Neural cell (in vitro differentiated cells): Measurements from ENCODE around the gene PGC. TPM values are rescaled to one million over a fixed set of nuclear protein-coding genes. Genes with fewer than 3 reads are reported as not detected.

Experiments
- H2AFZ ChIP-seq: fragments of 200-600, 300-800 bp; sonication (generic), shearing (Covaris generic); 2 replicates; pipeline ENCODE4 v1.6.0; 2014; ENCODE audit warnings: low read depth, mild to moderate bottlenecking, antibody characterized with exemption, low read length, moderate library complexity
- H3F3A ChIP-seq: fragments of 200-600 bp; shearing (Covaris generic); 2 replicates; pipeline ENCODE4 v1.6.1; 2016; ENCODE audit warnings: mild to moderate bottlenecking, moderate library complexity, mixed read lengths, antibody characterized with exemption, low read length; ENCODE audit not compliant: insufficient read depth, poor library complexity, severe bottlenecking
- H3K27ac ChIP-seq: fragments of 200-600, 300-800 bp; sonication (generic), shearing (Covaris generic); 2 replicates; pipeline ENCODE4 v1.5.1; 2014; ENCODE audit warnings: mild to moderate bottlenecking, low read length, moderate library complexity
- H3K27me3 ChIP-seq: fragments of 300-800, 200-600 bp; sonication (generic), shearing (Covaris generic); 2 replicates; pipeline ENCODE4 v1.6.0; 2014; ENCODE audit warnings: mild to moderate bottlenecking, low read depth, low read length, moderate library complexity; ENCODE audit not compliant: insufficient read depth
- H3K36me3 ChIP-seq: fragments of 300-800, 200-600 bp; sonication (generic), shearing (Covaris generic); 2 replicates; pipeline ENCODE4 v1.5.1; 2014; ENCODE audit warnings: mild to moderate bottlenecking, antibody characterized with exemption, low read length, moderate library complexity; ENCODE audit not compliant: insufficient read depth
- H3K4me2 ChIP-seq: fragments of 300-800, 200-600 bp; sonication (generic), shearing (Covaris generic); 2 replicates; pipeline ENCODE4 v1.6.0; 2014; ENCODE audit warnings: mild to moderate bottlenecking, low read length
- H3K4me3 ChIP-seq: fragments of 300-800, 200-600 bp; sonication (generic), shearing (Covaris generic); 2 replicates; pipeline ENCODE4 v1.5.1; 2014; ENCODE audit warnings: mild to moderate bottlenecking, low read length, moderate library complexity
- H3K79me2 ChIP-seq: fragments of 200-600 bp; shearing (Covaris generic); replicated peaks from 2 replicates; pipeline ENCODE4 v1.6.0; 2014; ENCODE audit warnings: mild to moderate bottlenecking, low read length, moderate library complexity; ENCODE audit not compliant: insufficient read depth
- H3K9ac ChIP-seq: fragments of 300-800, 200-600 bp; sonication (generic), shearing (Covaris generic); 2 replicates; pipeline ENCODE4 v1.6.1; 2016; ENCODE audit warnings: mild to moderate bottlenecking, low read length, mixed read lengths
- H3K9me2 ChIP-seq: fragments of 200-600 bp; shearing (Covaris generic); 2 replicates; pipeline ENCODE4 v1.6.1; 2016; ENCODE audit warnings: mild to moderate bottlenecking, low read length, mixed read lengths; ENCODE audit not compliant: insufficient read depth
- H3K9me3 ChIP-seq: fragments of 200-600, 300-800 bp; sonication (generic), shearing (Covaris generic); 2 replicates; pipeline ENCODE4 v1.6.1; 2016; ENCODE audit warnings: mild to moderate bottlenecking, mixed run types, low read length, moderate library complexity, mixed read lengths
- H4K20me1 ChIP-seq: fragments of 200-600 bp; shearing (Covaris generic); 2 replicates; pipeline ENCODE4 v1.6.1; 2016; ENCODE audit warnings: mild to moderate bottlenecking, mixed run types; ENCODE audit not compliant: insufficient read depth
- EP300 ChIP-seq: fragments of 450-650 bp; conservative IDR thresholded peaks from 2 replicates; pipeline ENCODE4 v1.6.1; 2014; ENCODE audit warnings: antibody characterized with exemption, mild to moderate bottlenecking, moderate library complexity; ENCODE audit not compliant: poor library complexity, severe bottlenecking
- EZH2 ChIP-seq: fragments of 200-600, 300-800 bp; shearing (Covaris generic), sonication (generic); IDR thresholded peaks from 2 replicates; pipeline ENCODE4 v1.6.1; 2014; ENCODE audit warnings: antibody characterized with exemption, low read length, borderline replicate concordance, mild to moderate bottlenecking; ENCODE audit not compliant: insufficient read depth, poor library complexity, severe bottlenecking
- MXI1 ChIP-seq: fragments of 450-650 bp; conservative IDR thresholded peaks from 2 replicates; pipeline ENCODE4 v1.6.1; 2014; ENCODE audit warnings: antibody characterized with exemption, mild to moderate bottlenecking; ENCODE audit not compliant: poor library complexity, severe bottlenecking
- POLR2AphosphoS5 ChIP-seq: IDR thresholded peaks from 2 replicates; pipeline ENCODE4 v1.6.1; 2012
- RAD21 ChIP-seq: fragments of 450-650 bp; conservative IDR thresholded peaks from 2 replicates; pipeline ENCODE4 v1.6.1; 2014; ENCODE audit warnings: antibody characterized with exemption, mild to moderate bottlenecking, moderate library complexity
- SMC3 ChIP-seq: fragments of 450-650 bp; conservative IDR thresholded peaks from 2 replicates; pipeline ENCODE4 v1.6.1; 2014; ENCODE audit warnings: antibody characterized with exemption, mild to moderate bottlenecking, moderate library complexity; ENCODE audit not compliant: poor library complexity
- TAF1 ChIP-seq: IDR thresholded peaks from 2 replicates; pipeline ENCODE4 v1.6.1; 2012; ENCODE audit warnings: low read depth
- polyA plus RNA-seq: library from polyadenylated mRNA; depleted of rRNA; stranded (reverse); fragments of >200 nt; gene quantifications from 2 replicates; pipeline ENCODE4 v1.2.3, GENCODE V29; 2014
- TF ChIP-seq, protein P1 (sequence below): fragments of 450-650 bp; IDR thresholded peaks from 2 replicates; pipeline ENCODE4 v1.5.1; 2014; ENCODE audit warnings: antibody characterized with exemption, mild to moderate bottlenecking, moderate library complexity; ENCODE audit not compliant: poor library complexity, severe bottlenecking
- TF ChIP-seq, protein P2 (sequence below): IDR thresholded peaks from 2 replicates; pipeline ENCODE4 v1.6.1; 2012; ENCODE audit warnings: borderline replicate concordance

PGC gene
- polyA plus RNA-seq, 1 donor from 2014 or later, result not detected

DNA sequence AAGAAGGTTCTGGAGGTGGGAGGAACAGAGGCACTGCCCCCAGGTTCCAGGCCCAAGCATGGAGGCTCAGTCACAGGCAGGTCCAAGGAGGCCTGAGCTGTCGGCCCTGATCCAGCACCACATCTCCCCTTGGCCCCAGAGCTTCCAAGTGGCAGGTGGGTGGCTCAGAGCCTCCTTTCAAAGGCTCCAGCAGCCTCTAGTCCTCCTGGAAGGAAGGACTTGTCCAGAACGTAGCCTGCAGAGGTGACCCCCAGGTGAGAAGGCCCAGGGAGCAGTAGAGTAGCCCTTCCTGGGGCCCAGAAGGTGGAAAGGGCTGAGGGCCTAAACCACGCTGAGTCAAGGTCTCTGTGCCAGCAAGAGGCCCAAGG, 19.5 kb downstream of the PGC start:
- Histone ChIP-seq H3K36me3 (no peaks in the 10 kb centered on the region), H3K79me2 (no peaks in the 10 kb centered on the region), H3K27ac (no peak overlapping the region), H3K4me3 (no peak overlapping the region), H3K4me2 (no peak overlapping the region), H4K20me1 (no peaks in the 10 kb centered on the region), H3K9me3 (no peaks in the 10 kb centered on the region), H2AFZ (no peak overlapping the region), H3K27me3 (no peaks in the 10 kb centered on the region), H3K9ac (no peak overlapping the region), H3K9me2 (no peaks in the 10 kb centered on the region), H3F3A (no peaks in the 10 kb centered on the region)
- no peak for TF ChIP-seq POLR2AphosphoS5
- TF ChIP-seq SMC3, result no peak

DNA sequence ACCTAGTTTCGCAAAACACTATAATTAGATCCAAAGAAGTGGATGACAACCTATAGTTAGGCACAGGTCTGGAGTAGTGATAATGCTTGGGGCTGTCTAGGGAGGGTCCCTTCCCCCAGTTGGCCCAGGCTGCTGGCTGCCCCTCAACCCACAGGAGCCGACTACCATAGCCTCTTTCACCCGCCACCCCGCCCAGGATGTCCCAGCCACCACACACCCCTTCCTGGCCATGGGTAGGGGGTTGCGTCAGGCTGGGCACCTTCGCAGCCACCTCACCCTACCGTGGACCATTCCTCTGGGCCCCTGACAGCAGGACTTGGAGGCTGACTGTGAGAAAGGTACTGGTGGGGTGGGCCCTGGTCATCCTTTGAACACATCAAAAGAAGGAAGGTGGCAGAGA, 20.3 kb downstream of the PGC start:
- H3K9me2 ChIP-seq, result no peaks in the 10 kb centered on the region
- no peak overlapping the region for H2AFZ ChIP-seq
- H3F3A ChIP-seq, result no peaks in the 10 kb centered on the region
- no peaks in the 10 kb centered on the region for H3K9me3 ChIP-seq
- H4K20me1 ChIP-seq, result no peaks in the 10 kb centered on the region
- H3K36me3 ChIP-seq, result no peaks in the 10 kb centered on the region
- H3K27me3 ChIP-seq, result no peaks in the 10 kb centered on the region
- no peak overlapping the region for H3K9ac ChIP-seq
- TF ChIP-seq, protein P1, sequence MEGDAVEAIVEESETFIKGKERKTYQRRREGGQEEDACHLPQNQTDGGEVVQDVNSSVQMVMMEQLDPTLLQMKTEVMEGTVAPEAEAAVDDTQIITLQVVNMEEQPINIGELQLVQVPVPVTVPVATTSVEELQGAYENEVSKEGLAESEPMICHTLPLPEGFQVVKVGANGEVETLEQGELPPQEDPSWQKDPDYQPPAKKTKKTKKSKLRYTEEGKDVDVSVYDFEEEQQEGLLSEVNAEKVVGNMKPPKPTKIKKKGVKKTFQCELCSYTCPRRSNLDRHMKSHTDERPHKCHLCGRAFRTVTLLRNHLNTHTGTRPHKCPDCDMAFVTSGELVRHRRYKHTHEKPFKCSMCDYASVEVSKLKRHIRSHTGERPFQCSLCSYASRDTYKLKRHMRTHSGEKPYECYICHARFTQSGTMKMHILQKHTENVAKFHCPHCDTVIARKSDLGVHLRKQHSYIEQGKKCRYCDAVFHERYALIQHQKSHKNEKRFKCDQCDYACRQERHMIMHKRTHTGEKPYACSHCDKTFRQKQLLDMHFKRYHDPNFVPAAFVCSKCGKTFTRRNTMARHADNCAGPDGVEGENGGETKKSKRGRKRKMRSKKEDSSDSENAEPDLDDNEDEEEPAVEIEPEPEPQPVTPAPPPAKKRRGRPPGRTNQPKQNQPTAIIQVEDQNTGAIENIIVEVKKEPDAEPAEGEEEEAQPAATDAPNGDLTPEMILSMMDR, result no peak
- TF ChIP-seq RAD21 (no peak), EP300 (no peak), MXI1 (no peak), SMC3 (no peak)
- TF ChIP-seq, protein P2, sequence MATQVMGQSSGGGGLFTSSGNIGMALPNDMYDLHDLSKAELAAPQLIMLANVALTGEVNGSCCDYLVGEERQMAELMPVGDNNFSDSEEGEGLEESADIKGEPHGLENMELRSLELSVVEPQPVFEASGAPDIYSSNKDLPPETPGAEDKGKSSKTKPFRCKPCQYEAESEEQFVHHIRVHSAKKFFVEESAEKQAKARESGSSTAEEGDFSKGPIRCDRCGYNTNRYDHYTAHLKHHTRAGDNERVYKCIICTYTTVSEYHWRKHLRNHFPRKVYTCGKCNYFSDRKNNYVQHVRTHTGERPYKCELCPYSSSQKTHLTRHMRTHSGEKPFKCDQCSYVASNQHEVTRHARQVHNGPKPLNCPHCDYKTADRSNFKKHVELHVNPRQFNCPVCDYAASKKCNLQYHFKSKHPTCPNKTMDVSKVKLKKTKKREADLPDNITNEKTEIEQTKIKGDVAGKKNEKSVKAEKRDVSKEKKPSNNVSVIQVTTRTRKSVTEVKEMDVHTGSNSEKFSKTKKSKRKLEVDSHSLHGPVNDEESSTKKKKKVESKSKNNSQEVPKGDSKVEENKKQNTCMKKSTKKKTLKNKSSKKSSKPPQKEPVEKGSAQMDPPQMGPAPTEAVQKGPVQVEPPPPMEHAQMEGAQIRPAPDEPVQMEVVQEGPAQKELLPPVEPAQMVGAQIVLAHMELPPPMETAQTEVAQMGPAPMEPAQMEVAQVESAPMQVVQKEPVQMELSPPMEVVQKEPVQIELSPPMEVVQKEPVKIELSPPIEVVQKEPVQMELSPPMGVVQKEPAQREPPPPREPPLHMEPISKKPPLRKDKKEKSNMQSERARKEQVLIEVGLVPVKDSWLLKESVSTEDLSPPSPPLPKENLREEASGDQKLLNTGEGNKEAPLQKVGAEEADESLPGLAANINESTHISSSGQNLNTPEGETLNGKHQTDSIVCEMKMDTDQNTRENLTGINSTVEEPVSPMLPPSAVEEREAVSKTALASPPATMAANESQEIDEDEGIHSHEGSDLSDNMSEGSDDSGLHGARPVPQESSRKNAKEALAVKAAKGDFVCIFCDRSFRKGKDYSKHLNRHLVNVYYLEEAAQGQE, result no peak
- H3K27ac ChIP-seq, result no peak overlapping the region
- H3K4me3 ChIP-seq, result no peak overlapping the region
- no peak overlapping the region for H3K4me2 ChIP-seq
- H3K79me2 ChIP-seq, result no peaks in the 10 kb centered on the region

DNA sequence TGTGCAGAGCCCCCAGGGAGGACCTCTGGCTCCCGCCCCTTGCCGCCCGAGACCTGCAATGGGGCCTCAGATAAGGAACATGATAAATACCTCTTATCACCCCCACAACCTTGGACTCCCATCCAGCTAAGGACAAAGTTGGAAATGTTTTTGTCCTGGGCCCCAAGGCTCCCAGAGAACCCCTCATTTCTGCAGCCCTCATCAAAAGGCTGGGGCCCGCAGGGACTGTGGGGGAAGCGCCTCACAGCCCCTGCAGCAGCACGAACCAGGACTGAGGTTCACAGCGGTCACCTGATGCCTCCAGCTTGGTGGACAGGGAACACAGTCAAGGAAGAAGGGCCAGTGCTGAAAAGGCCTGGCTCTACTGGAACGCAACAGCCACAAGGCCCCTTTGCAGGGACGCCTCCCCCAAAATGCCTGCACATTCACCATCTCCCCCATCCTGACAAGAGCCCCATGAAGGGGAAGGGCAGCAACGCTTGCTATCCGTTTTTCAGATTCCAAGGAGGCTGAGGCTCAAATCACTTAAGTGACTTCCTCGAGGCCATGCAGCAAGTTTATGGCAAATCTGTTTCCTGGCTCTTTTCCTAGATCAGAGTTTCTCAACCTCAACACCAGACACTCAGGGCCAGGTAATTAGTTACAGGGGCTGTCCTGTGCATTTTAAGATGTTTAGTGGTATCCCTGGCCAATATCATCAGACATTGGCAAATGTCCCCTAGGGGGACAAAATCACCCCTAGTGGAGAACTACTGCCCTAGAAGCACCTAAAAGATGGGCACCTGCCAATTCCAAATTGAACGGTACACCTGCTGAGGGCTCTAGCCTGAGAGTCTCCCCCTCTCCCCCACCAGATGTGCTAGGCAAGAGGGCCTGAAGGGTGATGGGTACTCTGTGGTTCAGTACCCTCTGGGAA, 22.4 kb downstream of the PGC start:
- no peak for TF ChIP-seq TAF1
- TF ChIP-seq, protein P2, result no peak
- TF ChIP-seq POLR2AphosphoS5, result no peak
- no peak for TF ChIP-seq EP300
- TF ChIP-seq, protein P1, result no peak
- TF ChIP-seq MXI1, result no peak
- no peak for TF ChIP-seq EZH2
- no peak for TF ChIP-seq SMC3
- no peak for TF ChIP-seq RAD21
- no peak overlapping the region for H3K4me3 ChIP-seq
- no peaks in the 10 kb centered on the region for H3K36me3 ChIP-seq
- no peaks in the 10 kb centered on the region for H3K9me2 ChIP-seq
- H3K9me3 ChIP-seq, result no peaks in the 10 kb centered on the region
- no peak overlapping the region for H3K4me2 ChIP-seq
- H3K27me3 ChIP-seq, result no peaks in the 10 kb centered on the region
- H3K79me2 ChIP-seq, result no peaks in the 10 kb centered on the region
- H3K9ac ChIP-seq, result no peak overlapping the region
- no peak overlapping the region for H3K27ac ChIP-seq
- no peaks in the 10 kb centered on the region for H3F3A ChIP-seq
- no peak overlapping the region for H2AFZ ChIP-seq
- H4K20me1 ChIP-seq, result no peaks in the 10 kb centered on the region
